Measurements from ENCODE around the gene KIAA0513. TPM values are rescaled to one million over a fixed set of nuclear protein-coding genes. Genes with fewer than 3 reads are reported as not detected.

Gene KIAA0513
- total and polyA plus RNA-seq, 2 of the 13 experiments (the other 11 are each of a cell fraction or from before 2014, with no cell fraction given) = 1.8 TPM

DNA sequence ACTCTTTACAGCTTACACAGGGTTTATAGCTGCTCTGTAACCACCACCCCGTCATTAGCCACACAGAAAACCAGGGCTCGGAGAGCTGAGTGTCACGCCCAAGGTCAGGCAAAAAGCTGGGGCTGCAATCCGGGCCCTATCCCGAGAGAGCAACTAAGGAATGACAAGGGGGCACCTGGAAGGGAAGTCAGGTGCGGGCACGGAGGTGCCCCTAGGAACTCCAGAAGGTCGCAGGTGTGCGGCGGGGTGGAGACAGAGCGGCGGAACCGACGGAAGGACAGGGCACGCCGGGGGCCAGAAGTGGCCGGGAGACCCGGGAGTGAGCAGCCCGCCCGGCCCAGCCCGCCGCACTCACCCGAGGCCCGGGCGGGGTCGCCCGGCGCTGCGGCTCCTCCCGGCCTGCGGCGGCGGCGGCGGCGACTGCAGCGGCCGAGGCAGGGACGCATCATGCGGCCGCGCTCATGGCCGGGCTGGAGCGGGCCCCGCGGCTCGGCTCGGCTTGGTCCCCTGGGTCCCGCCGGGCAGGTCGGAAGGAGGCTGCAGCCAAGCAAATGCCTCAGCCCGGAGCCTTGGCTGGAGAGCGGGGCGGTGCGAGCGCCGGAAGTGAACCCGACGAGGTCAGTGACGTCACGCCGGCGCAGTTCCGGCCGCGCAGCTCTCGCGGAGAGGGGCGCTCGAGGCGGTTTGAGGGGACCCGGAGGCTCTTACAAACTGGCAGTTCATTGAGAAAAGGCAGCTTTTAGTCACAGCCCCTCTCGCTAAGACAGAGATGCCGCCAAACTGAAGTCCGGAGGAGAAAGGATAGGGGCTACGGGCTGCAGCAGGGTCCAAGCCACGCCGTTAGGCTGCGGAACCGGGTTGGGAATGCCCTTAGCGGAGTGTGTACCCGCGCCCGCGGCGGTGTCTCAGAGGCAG is 16.4 kb upstream of the KIAA0513 start, which contains the start of gene ZDHHC7 (continued):
- TF ChIP-seq ZBTB40 (IDR thresholded peaks at IDR 0.05) = peak; percentile 67; the same call in 1 of the 2 replicates
- peak; percentile 67 for TF ChIP-seq ZBTB40 (CRISPR knock-in tag; IDR thresholded peaks at IDR 0.05)
- no peak for TF ChIP-seq HHEX (CRISPR knock-in tag; IDR thresholded peaks at IDR 0.05)
- no peak for TF ChIP-seq ZBTB8A (CRISPR knock-in tag; IDR thresholded peaks at IDR 0.05; ENCODE audit: borderline replicate concordance, low read depth)
- TF ChIP-seq KMT2A (CRISPR knock-in tag; IDR thresholded peaks at IDR 0.05) = peak; percentile 98
- peak; percentile 86; the same call in 1 of the 2 replicates for TF ChIP-seq ZNF335 (CRISPR knock-in tag; IDR thresholded peaks at IDR 0.05)
- peak; percentile 95 for TF ChIP-seq CREM (IDR thresholded peaks at IDR 0.05)
- peak; percentile 80 for TF ChIP-seq CREM (CRISPR knock-in tag; IDR thresholded peaks at IDR 0.05)
- TF ChIP-seq GATAD2A (CRISPR knock-in tag; IDR thresholded peaks at IDR 0.05) = 0 out of 2 replicates have a peak, but pooled peaks have one; percentile 9
- peak; percentile 83 for TF ChIP-seq HIVEP1 (CRISPR knock-in tag; IDR thresholded peaks at IDR 0.05)
- no peak; the same call in 1 of the 2 replicates for TF ChIP-seq REXO4 (CRISPR knock-in tag; IDR thresholded peaks at IDR 0.05; ENCODE audit: borderline replicate concordance)
- peak; percentile 35; the same call in 1 of the 2 replicates for TF ChIP-seq PLSCR1 (CRISPR knock-in tag; IDR thresholded peaks at IDR 0.05; ENCODE audit: borderline replicate concordance)
- TF ChIP-seq, protein P1, sequence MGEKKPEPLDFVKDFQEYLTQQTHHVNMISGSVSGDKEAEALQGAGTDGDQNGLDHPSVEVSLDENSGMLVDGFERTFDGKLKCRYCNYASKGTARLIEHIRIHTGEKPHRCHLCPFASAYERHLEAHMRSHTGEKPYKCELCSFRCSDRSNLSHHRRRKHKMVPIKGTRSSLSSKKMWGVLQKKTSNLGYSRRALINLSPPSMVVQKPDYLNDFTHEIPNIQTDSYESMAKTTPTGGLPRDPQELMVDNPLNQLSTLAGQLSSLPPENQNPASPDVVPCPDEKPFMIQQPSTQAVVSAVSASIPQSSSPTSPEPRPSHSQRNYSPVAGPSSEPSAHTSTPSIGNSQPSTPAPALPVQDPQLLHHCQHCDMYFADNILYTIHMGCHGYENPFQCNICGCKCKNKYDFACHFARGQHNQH (CRISPR knock-in tag; IDR thresholded peaks at IDR 0.05) = peak; percentile 74; the same call in 1 of the 2 replicates
- TF ChIP-seq ZNF570 (CRISPR knock-in tag; IDR thresholded peaks at IDR 0.05; ENCODE audit: borderline replicate concordance) = no peak

Measured in HepG2 (cell line).